Natural killer cell (primary cell): ENCODE results near the gene SCNM1. TPM values are rescaled to one million over a fixed set of nuclear protein-coding genes. Genes with fewer than 3 reads are reported as not detected.
A peak's percentile ranks its signal among the peaks of the same experiment; 100 is the strongest.

Experiments
- ATAC-seq, 3 donors: fragments of 150-1000 bp in 2 of 3; fragments of 200-7000 bp in 1 of 3; cut with Tn5 transposase; 1 replicate in 1 of 3; 2 replicates in 2 of 3; pipeline ENCODE4 v1.10.0; 2021; ENCODE audit warnings: mild to moderate bottlenecking in 2 of 3, moderate library complexity in 2 of 3
- DNase-seq, 2 donors: peaks; one replicate each; pipeline versions ENCODE4 v3.0.0 to v3.0.0-alpha.2; 2013 to 2021; ENCODE audit warnings: mixed read lengths in 1 of 2
- H3K27ac ChIP-seq: one replicate; pipeline ENCODE4 v1.5.1; 2013; ENCODE audit warnings: mild to moderate bottlenecking, low read length
- H3K27me3 ChIP-seq: one replicate; pipeline ENCODE4 v1.6.1; 2013; ENCODE audit warnings: low read length; ENCODE audit not compliant: control insufficient read depth, insufficient read depth
- H3K36me3 ChIP-seq: one replicate; pipeline ENCODE4 v1.6.1; 2013; ENCODE audit warnings: low read length; ENCODE audit not compliant: control insufficient read depth, insufficient read depth
- H3K4me1 ChIP-seq: one replicate; pipeline ENCODE4 v1.6.1; 2013; ENCODE audit warnings: low read length; ENCODE audit not compliant: control insufficient read depth, insufficient read depth
- H3K4me3 ChIP-seq: one replicate; pipeline ENCODE4 v1.5.1; 2013; ENCODE audit warnings: low read length
- H3K9me3 ChIP-seq: one replicate; pipeline ENCODE4 v1.6.1; 2013; ENCODE audit warnings: low read length; ENCODE audit not compliant: control insufficient read depth, insufficient read depth
- H3K27ac Mint-ChIP-seq, 2 donors: one replicate each; pipeline ENCODE4 v1.8.0; 2022; ENCODE audit warnings: mild to moderate bottlenecking in 2 of 2, mixed read lengths in 2 of 2, moderate library complexity in 1 of 2
- H3K27me3 Mint-ChIP-seq, 2 donors: one replicate each; pipeline ENCODE4 v1.8.0; 2022; ENCODE audit warnings: low read depth in 2 of 2, mixed read lengths in 2 of 2
- H3K36me3 Mint-ChIP-seq: one replicate; pipeline ENCODE4 v1.8.0; 2022; ENCODE audit warnings: mixed read lengths
- H3K4me1 Mint-ChIP-seq, 2 donors: one replicate each; pipeline ENCODE4 v1.8.0; 2022; ENCODE audit warnings: mixed read lengths in 2 of 2
- H3K4me3 Mint-ChIP-seq: one replicate; pipeline ENCODE4 v1.8.0; 2022; ENCODE audit warnings: mild to moderate bottlenecking, moderate library complexity, mixed read lengths
- H3K9me3 Mint-ChIP-seq, 2 donors: one replicate each; pipeline ENCODE4 v1.8.0; 2022; ENCODE audit warnings: mixed read lengths in 2 of 2
- CTCF ChIP-seq: fragments of 200-600 bp; IDR thresholded peaks from one replicate; pipeline ENCODE4 v1.8.0; 2022; ENCODE audit warnings: antibody characterized with exemption
- whole genome bisulfite sequencing: methylation state at CpG from one replicate; pipeline ENCODE4 v1.1.7; 2013; ENCODE audit warnings: missing lambda C conversion rate; ENCODE audit not compliant: insufficient coverage; 5-methylcytosine and 5-hydroxymethylcytosine counted together
- intact Hi-C: fragments of 100-400 bp; cut with micrococcal nuclease; formaldehyde crosslinking; loops from one replicate; pipeline ENCODE4 v1.14.2; 2022
- total RNA-seq, 4 donors: library from RNA; stranded (reverse); fragments of 120-200 nt in 1 of 4; gene quantifications; one replicate each; pipeline versions ENCODE4 v1.2.3 to v1.2.4, GENCODE V29; 2013 to 2022

SCNM1 gene
- total RNA-seq, 3 donors from 2014 or later (not counting 1 experiment from before 2014, with no cell fraction given): 52.3 to 54.2 (median 52.9) TPM

GRCh38 chr1:151145304-151146071, 20.5 kb upstream of the SCNM1 start:
- peaks cover 9 to 27% of the 10 kb centered on the region in 2 donors for H3K4me1 Mint-ChIP-seq
- DNase-seq (peak in 1 of 2 donors; percentile 55), ATAC-seq (no peak)
- TF ChIP-seq CTCF: no peak
- no peak overlapping the region for H3K27ac Mint-ChIP-seq
- no peak overlapping the region for H3K27ac ChIP-seq
- no peaks in the 10 kb centered on the region for H3K9me3 ChIP-seq
- H3K4me3 ChIP-seq: peak overlapping the region; percentile 83
- peaks cover 18% of the 10 kb centered on the region for H3K4me1 ChIP-seq
- H3K9me3 Mint-ChIP-seq: no peaks in the 10 kb centered on the region
- intact Hi-C loops: no loop called here
- no peaks in the 10 kb centered on the region for H3K36me3 Mint-ChIP-seq
- no peaks in the 10 kb centered on the region for H3K36me3 ChIP-seq
- 36% methylated on average over 43 of the region's 43 CpGs for WGBS
- peak overlapping the region; percentile 92 for H3K4me3 Mint-ChIP-seq
- peaks cover 7% of the 10 kb centered on the region for H3K27me3 ChIP-seq
- H3K27me3 Mint-ChIP-seq: peaks cover 0 to 8% of the 10 kb centered on the region in 2 donors

- intact Hi-C loops: no loop called here
- Mint-ChIP-seq H3K4me1 (peaks cover 9 to 27% of the 10 kb centered on the region in 2 donors), H3K27ac (peak overlapping the region in 1 of 2 donors; percentile 83), H3K27me3 (peaks cover 0 to 8% of the 10 kb centered on the region in 2 donors), H3K36me3 (no peaks in the 10 kb centered on the region), H3K4me3 (peak overlapping the region; percentile 92), H3K9me3 (no peaks in the 10 kb centered on the region)
- DNase-seq (no peak), ATAC-seq (peak in 1 of 3 donors; percentile 3)
- Histone ChIP-seq H3K4me1 (peaks cover 18% of the 10 kb centered on the region), H3K36me3 (no peaks in the 10 kb centered on the region), H3K27me3 (peaks cover 7% of the 10 kb centered on the region), H3K9me3 (no peaks in the 10 kb centered on the region), H3K4me3 (peak overlapping the region; percentile 83), H3K27ac (no peak overlapping the region)
- no peak for TF ChIP-seq CTCF
- WGBS: under 1% methylated on average over 26 of the region's 26 CpGs
These were observed 19.9 kb upstream of the SCNM1 start for GRCh38 chr1:151146072-151146411.

- H3K27me3 ChIP-seq: peaks cover 7% of the 10 kb centered on the region
- TF ChIP-seq CTCF: no peak
- H3K36me3 Mint-ChIP-seq: no peaks in the 10 kb centered on the region
- H3K4me1 Mint-ChIP-seq: peaks cover 9 to 27% of the 10 kb centered on the region in 2 donors
- peak within 1 kb of the TSS; percentile 83 for H3K4me3 ChIP-seq
- H3K4me1 ChIP-seq: peaks cover 18% of the 10 kb centered on the region
- peak; percentile 99 to 100 (median 100) for ATAC-seq
- H3K36me3 ChIP-seq: no peaks in the 10 kb centered on the region
- intact Hi-C loops: no loop called here
- peak within 1 kb of the TSS; percentile 45 to 83 for H3K27ac Mint-ChIP-seq
- peak; percentile 85 to 91 for DNase-seq
- no peak within 1 kb of the TSS for H3K27ac ChIP-seq
- H3K9me3 ChIP-seq: no peaks in the 10 kb centered on the region
- H3K27me3 Mint-ChIP-seq: peaks cover 0 to 8% of the 10 kb centered on the region in 2 donors
- H3K9me3 Mint-ChIP-seq: no peaks in the 10 kb centered on the region
- WGBS: under 1% methylated on average over 61 of the region's 61 CpGs
- H3K4me3 Mint-ChIP-seq: peak within 1 kb of the TSS; percentile 92
These were observed 19.4 kb upstream of the SCNM1 start, which contains the start of gene SEMA6C for GRCh38 chr1:151146412-151147131. TSS of gene SEMA6C (minus strand) at chr1:151146631. CDS start at chr1:151142621, 4,010 bp downstream.
